HepG2 (cell line): ENCODE results near the gene CCDC6. TPM values are rescaled to one million over a fixed set of nuclear protein-coding genes. Genes with fewer than 3 reads are reported as not detected.

ENCODE experiments used
- ATAC-seq: fragments of 200-7000 bp; cut with Tn5 transposase; 3 replicates; pipeline ENCODE4 v1.9.1; 2020; ENCODE audit warnings: mild to moderate bottlenecking, moderate library complexity
- BruUV-seq: library from RNA; stranded (reverse); fragments of 400-500 nt; replicated peaks from 2 replicates; lab custom pipeline; 2021; lab: Mats Ljungman, UMichigan
- CTCF ChIA-PET: fragments of 300-600 bp; formaldehyde crosslinking; extraction: SDS; loops from one replicate; lab custom pipeline; 2021; ENCODE audit warnings: low total read pairs, inconsistent platforms, low intra/inter-chr PET ratio; lab: Yijun Ruan, JAX
- POLR2A ChIA-PET: fragments of 350-600 bp; sonication (Branson Sonifier 250); formaldehyde crosslinking; loops from one replicate; lab custom pipeline; 2020; ENCODE audit warnings: antibody characterized with exemption, inconsistent platforms; lab: Yijun Ruan, JAX
- DNase-seq: peaks from one replicate; pipeline ENCODE4 v3.0.0-alpha.2; 2015; ENCODE audit warnings: low spot score
- FAIRE-seq: peaks from 3 replicates; lab custom pipeline; 2011; peaks lifted over from hg19 to GRCh38; lab: Jason Lieb, UNC
- H2AFZ ChIP-seq: one replicate; pipeline ENCODE4 v1.6.1; 2011; ENCODE audit warnings: low read length, inconsistent platforms
- H3K27ac ChIP-seq: fragments of 300-600 bp; 3 replicates; pipeline ENCODE4 v1.8.0; 2011; ENCODE audit warnings: mixed run types, mild to moderate bottlenecking, mixed read lengths, low read length, inconsistent platforms; ENCODE audit not compliant: insufficient read depth; ENCODE audit errors: extremely low read length
- H3K27me3 ChIP-seq, 2 experiments: fragments of 200-600 bp in 1 of 2; 2 replicates in 1 of 2; 3 replicates in 1 of 2; pipeline versions ENCODE4 v1.6.0 to v1.8.0; 2011; ENCODE audit warnings: low read length in 2 of 2, mild to moderate bottlenecking in 2 of 2, moderate library complexity in 2 of 2, inconsistent platforms in 1 of 2; ENCODE audit not compliant: insufficient read depth in 2 of 2, control insufficient read depth in 1 of 2
- H3K36me3 ChIP-seq, 2 experiments: fragments of 200-600 bp in 1 of 2; replicated peaks in 1 of 2; 2 replicates in 1 of 2; 3 replicates in 1 of 2; pipeline versions ENCODE4 v1.5.1 to v1.8.0; 2011; ENCODE audit warnings: low read length in 2 of 2, inconsistent platforms in 1 of 2; ENCODE audit not compliant: insufficient read depth in 2 of 2, control insufficient read depth in 1 of 2
- H3K4me1 ChIP-seq: 2 replicates; pipeline ENCODE4 v1.5.1; 2012; ENCODE audit warnings: low read length, inconsistent platforms; ENCODE audit not compliant: insufficient read depth
- H3K4me2 ChIP-seq: 2 replicates; pipeline ENCODE4 v1.6.0; 2011; ENCODE audit warnings: low read depth, low read length, inconsistent platforms
- H3K4me3 ChIP-seq, 3 experiments: fragments of 200-600 bp in 1 of 3; sonication (generic), shearing (Covaris generic) in 1 of 3; replicated peaks in 1 of 3; 2 replicates each; pipeline ENCODE4 v1.5.1; 2011 to 2016; ENCODE audit warnings: low read length in 3 of 3, inconsistent platforms in 2 of 3, low read depth in 2 of 3, mild to moderate bottlenecking in 2 of 3, control low read depth in 1 of 3, mixed read lengths in 1 of 3; ENCODE audit not compliant: insufficient read depth in 1 of 3
- H3K79me2 ChIP-seq: one replicate; pipeline ENCODE4 v1.6.1; 2011; ENCODE audit warnings: low read length, inconsistent platforms; ENCODE audit not compliant: insufficient read depth
- H3K9ac ChIP-seq: 2 replicates; pipeline ENCODE4 v1.6.0; 2011; ENCODE audit warnings: mild to moderate bottlenecking, low read depth, low read length, inconsistent platforms; ENCODE audit not compliant: insufficient read depth
- H3K9me3 ChIP-seq: 2 replicates; pipeline ENCODE4 v1.5.1; 2012; ENCODE audit warnings: mild to moderate bottlenecking, low read length
- H4K20me1 ChIP-seq: 2 replicates; pipeline ENCODE4 v1.6.0; 2011; ENCODE audit warnings: inconsistent platforms, mild to moderate bottlenecking, low read length, moderate library complexity; ENCODE audit not compliant: insufficient read depth
- CEBPG ChIP-seq: IDR thresholded peaks from 2 replicates; pipeline ENCODE4 v1.6.1; 2016
- GLI4 ChIP-seq: sonication (generic); formaldehyde crosslinking; IDR thresholded peaks from 2 replicates; pipeline ENCODE4 v1.5.1; 2020; ENCODE audit warnings: missing genetic modification reagents, mild to moderate bottlenecking, moderate library complexity, borderline replicate concordance
- GPN1 ChIP-seq: sonication (generic); formaldehyde crosslinking; IDR thresholded peaks from 2 replicates; pipeline ENCODE4 v1.5.1; 2020; ENCODE audit warnings: missing genetic modification reagents, borderline replicate concordance
- IRF2 ChIP-seq: IDR thresholded peaks from 2 replicates; pipeline ENCODE4 v1.6.1; 2018; ENCODE audit warnings: missing genetic modification reagents, missing compliant biosample characterization
- SMC3 ChIP-seq: IDR thresholded peaks from 2 replicates; pipeline ENCODE4 v1.6.1; 2011; ENCODE audit warnings: low read length, improper control_type of control experiment
- SP2 ChIP-seq: sonication (generic); formaldehyde crosslinking; IDR thresholded peaks from 2 replicates; pipeline ENCODE4 v1.5.1; 2020; ENCODE audit warnings: mild to moderate bottlenecking, missing genetic modification reagents
- ZBTB20 ChIP-seq: sonication (generic); formaldehyde crosslinking; IDR thresholded peaks from 2 replicates; pipeline ENCODE4 v1.8.1; 2023; ENCODE audit warnings: missing genetic modification reagents, low read depth, mild to moderate bottlenecking, borderline replicate concordance
- ZFP37 ChIP-seq: sonication (generic); formaldehyde crosslinking; IDR thresholded peaks from 2 replicates; pipeline ENCODE4 v1.4.0; 2020; ENCODE audit warnings: missing genetic modification reagents, borderline replicate concordance
- ZNF24 ChIP-seq: fragments of 450-650 bp; IDR thresholded peaks from 2 replicates; pipeline ENCODE4 v1.6.1; 2017; ENCODE audit warnings: antibody characterized with exemption, mild to moderate bottlenecking
- ZNF430 ChIP-seq: sonication (generic); formaldehyde crosslinking; IDR thresholded peaks from 2 replicates; pipeline ENCODE4 v1.9.0; 2021; ENCODE audit warnings: mild to moderate bottlenecking, missing genetic modification reagents
- ZNF672 ChIP-seq: sonication (generic); formaldehyde crosslinking; IDR thresholded peaks from 2 replicates; pipeline ENCODE4 v1.8.1; 2022; ENCODE audit warnings: missing genetic modification reagents
- ZNF749 ChIP-seq: sonication (generic); formaldehyde crosslinking; IDR thresholded peaks from 2 replicates; pipeline ENCODE4 v1.8.0; 2022; ENCODE audit warnings: mild to moderate bottlenecking, missing genetic modification reagents, moderate library complexity, borderline replicate concordance
- ZNF780A ChIP-seq: sonication (generic); formaldehyde crosslinking; IDR thresholded peaks from 2 replicates; pipeline ENCODE4 v1.8.0; 2022; ENCODE audit warnings: mild to moderate bottlenecking, missing genetic modification reagents, moderate library complexity
- WGBS: methylation state at CpG from one replicate; pipeline ENCODE4 v1.1.6; 2017; ENCODE audit warnings: low lambda C conversion rate; 5-methylcytosine and 5-hydroxymethylcytosine counted together
- in situ Hi-C: cut with HindIII; loops from 2 replicates; pipeline ENCODE4 v1.10.0; 2017; ENCODE audit warnings: low pct_unique_long_range_greater_than_20kb; ENCODE audit not compliant: extremely low pct_ligation_motif_present
- intact Hi-C: fragments of 100-400 bp; cut with micrococcal nuclease; formaldehyde crosslinking; loops from one replicate; pipeline ENCODE4 v1.10.0; 2022; ENCODE audit not compliant: unreplicated experiment
- polyA plus RNA-seq, 8 experiments: library from polyadenylated mRNA; depleted of rRNA in 3 of 8; stranded (reverse) in 7 of 8; unstranded in 1 of 8; fragments of >200 nt; fragmentation: Illumina TruSeq in 4 of 8; extraction: Trizol in 4 of 8; gene quantifications; 2 replicates each; pipeline versions ENCODE4 v1.2.1 to v1.2.3, GENCODE V29; 2011 to 2016; ENCODE audit warnings: low read depth in 4 of 8, missing spikeins in 1 of 8, mixed read lengths in 1 of 8; ENCODE audit not compliant: insufficient read depth in 1 of 8
- total RNA-seq, 5 experiments: library from RNA; depleted of rRNA; stranded (reverse); fragments of >200 nt; fragmentation: Illumina TruSeq; extraction: Trizol; gene quantifications; 2 replicates each; pipeline ENCODE4 v1.2.3, GENCODE V29; 2016; ENCODE audit warnings: low read depth in 1 of 5
- TF ChIP-seq, protein P1 (sequence below): sonication (generic); formaldehyde crosslinking; IDR thresholded peaks from 2 replicates; pipeline ENCODE4 v1.5.0; 2020; ENCODE audit warnings: mild to moderate bottlenecking, low read depth, missing genetic modification reagents, borderline replicate concordance
- TF ChIP-seq, protein P2 (sequence below): sonication (generic); formaldehyde crosslinking; IDR thresholded peaks from 2 replicates; pipeline ENCODE4 v1.4.0; 2020; ENCODE audit warnings: missing genetic modification reagents
- TF ChIP-seq, protein P3 (sequence below): sonication (generic); formaldehyde crosslinking; conservative IDR thresholded peaks from 2 replicates; pipeline ENCODE4 v1.8.0; 2022; ENCODE audit warnings: missing genetic modification reagents
- TF ChIP-seq, protein P4 (sequence below): IDR thresholded peaks from 2 replicates; pipeline ENCODE4 v1.6.1; 2016; ENCODE audit warnings: low read depth

Gene CCDC6
- total and polyA plus RNA-seq, 2 of the 13 experiments (the other 11 are each of a cell fraction or from before 2014, with no cell fraction given): 17.9 to 18.3 TPM

DNA sequence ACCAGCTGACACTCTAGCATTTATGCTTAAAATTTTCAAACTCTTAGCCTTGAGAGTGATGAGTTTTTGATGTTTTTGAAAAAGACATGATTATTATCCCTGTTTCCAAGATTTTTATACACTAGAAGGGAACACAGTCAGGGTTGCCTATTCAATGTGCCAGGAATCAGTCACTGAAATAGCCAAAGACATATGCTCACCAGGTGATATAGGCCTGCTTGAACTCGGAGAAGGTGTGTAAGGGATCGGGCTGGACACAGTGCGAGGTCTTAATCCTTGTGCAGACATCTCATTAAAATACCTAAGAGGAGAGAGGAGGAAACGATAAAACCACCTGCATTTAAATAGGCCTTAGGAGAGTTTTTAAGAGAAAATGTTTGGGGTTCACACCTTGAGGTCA lies 102.1 kb downstream of the CCDC6 start:
- no peaks in the 10 kb centered on the region for H3K9me3 ChIP-seq
- in situ Hi-C loops (loop anchor here (25.0 kb wide), 1 partner anchor 1017 kb away; no protein-coding TSS in a partner anchor), intact Hi-C loops (no loop called here)
- FAIRE-seq (no peak), ATAC-seq (no peak), DNase-seq (no peak)
- BruUV-seq: no TSS peak
- H3K4me2 ChIP-seq: no peak overlapping the region
- peaks cover 15 to 65% of the 10 kb centered on the region in 2 experiments for H3K36me3 ChIP-seq
- H3K79me2 ChIP-seq: no peaks in the 10 kb centered on the region
- H3K27me3 ChIP-seq: no peaks in the 10 kb centered on the region
- no peak overlapping the region for H3K27ac ChIP-seq
- no peak overlapping the region for H2AFZ ChIP-seq
- WGBS: 96% methylated on average over 4 of the region's 4 CpGs
- no peaks in the 10 kb centered on the region for H4K20me1 ChIP-seq
- no peak overlapping the region for H3K4me3 ChIP-seq
- H3K9ac ChIP-seq: no peak overlapping the region
- no peaks in the 10 kb centered on the region for H3K4me1 ChIP-seq
- ChIA-PET CTCF (no interaction called here), POLR2A (no interaction called here)
- no peak for TF ChIP-seq ZNF24
- no peak for TF ChIP-seq IRF2 (CRISPR knock-in tag)
- no peak for TF ChIP-seq ZNF672 (CRISPR knock-in tag)
- no peak for TF ChIP-seq ZNF749
- no peak for TF ChIP-seq GLI4
- no peak for TF ChIP-seq SP2 (CRISPR knock-in tag)
- TF ChIP-seq SMC3: no peak
- no peak for TF ChIP-seq ZFP37 (CRISPR knock-in tag)
- no peak for TF ChIP-seq ZNF780A (CRISPR knock-in tag)
- no peak for TF ChIP-seq GPN1 (CRISPR knock-in tag)
- TF ChIP-seq, protein P1, sequence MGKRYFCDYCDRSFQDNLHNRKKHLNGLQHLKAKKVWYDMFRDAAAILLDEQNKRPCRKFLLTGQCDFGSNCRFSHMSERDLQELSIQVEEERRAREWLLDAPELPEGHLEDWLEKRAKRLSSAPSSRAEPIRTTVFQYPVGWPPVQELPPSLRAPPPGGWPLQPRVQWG (CRISPR knock-in tag): no peak
- TF ChIP-seq, protein P2, sequence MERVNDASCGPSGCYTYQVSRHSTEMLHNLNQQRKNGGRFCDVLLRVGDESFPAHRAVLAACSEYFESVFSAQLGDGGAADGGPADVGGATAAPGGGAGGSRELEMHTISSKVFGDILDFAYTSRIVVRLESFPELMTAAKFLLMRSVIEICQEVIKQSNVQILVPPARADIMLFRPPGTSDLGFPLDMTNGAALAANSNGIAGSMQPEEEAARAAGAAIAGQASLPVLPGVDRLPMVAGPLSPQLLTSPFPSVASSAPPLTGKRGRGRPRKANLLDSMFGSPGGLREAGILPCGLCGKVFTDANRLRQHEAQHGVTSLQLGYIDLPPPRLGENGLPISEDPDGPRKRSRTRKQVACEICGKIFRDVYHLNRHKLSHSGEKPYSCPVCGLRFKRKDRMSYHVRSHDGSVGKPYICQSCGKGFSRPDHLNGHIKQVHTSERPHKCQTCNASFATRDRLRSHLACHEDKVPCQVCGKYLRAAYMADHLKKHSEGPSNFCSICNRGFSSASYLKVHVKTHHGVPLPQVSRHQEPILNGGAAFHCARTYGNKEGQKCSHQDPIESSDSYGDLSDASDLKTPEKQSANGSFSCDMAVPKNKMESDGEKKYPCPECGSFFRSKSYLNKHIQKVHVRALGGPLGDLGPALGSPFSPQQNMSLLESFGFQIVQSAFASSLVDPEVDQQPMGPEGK (CRISPR knock-in tag): no peak
- TF ChIP-seq CEBPG (CRISPR knock-in tag): no peak
- no peak for TF ChIP-seq ZBTB20 (CRISPR knock-in tag)
- TF ChIP-seq ZNF430 (CRISPR knock-in tag): no peak
- TF ChIP-seq, protein P3, sequence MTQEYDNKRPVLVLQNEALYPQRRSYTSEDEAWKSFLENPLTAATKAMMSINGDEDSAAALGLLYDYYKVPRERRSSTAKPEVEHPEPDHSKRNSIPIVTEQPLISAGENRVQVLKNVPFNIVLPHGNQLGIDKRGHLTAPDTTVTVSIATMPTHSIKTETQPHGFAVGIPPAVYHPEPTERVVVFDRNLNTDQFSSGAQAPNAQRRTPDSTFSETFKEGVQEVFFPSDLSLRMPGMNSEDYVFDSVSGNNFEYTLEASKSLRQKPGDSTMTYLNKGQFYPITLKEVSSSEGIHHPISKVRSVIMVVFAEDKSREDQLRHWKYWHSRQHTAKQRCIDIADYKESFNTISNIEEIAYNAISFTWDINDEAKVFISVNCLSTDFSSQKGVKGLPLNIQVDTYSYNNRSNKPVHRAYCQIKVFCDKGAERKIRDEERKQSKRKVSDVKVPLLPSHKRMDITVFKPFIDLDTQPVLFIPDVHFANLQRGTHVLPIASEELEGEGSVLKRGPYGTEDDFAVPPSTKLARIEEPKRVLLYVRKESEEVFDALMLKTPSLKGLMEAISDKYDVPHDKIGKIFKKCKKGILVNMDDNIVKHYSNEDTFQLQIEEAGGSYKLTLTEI: no peak
- TF ChIP-seq, protein P4, sequence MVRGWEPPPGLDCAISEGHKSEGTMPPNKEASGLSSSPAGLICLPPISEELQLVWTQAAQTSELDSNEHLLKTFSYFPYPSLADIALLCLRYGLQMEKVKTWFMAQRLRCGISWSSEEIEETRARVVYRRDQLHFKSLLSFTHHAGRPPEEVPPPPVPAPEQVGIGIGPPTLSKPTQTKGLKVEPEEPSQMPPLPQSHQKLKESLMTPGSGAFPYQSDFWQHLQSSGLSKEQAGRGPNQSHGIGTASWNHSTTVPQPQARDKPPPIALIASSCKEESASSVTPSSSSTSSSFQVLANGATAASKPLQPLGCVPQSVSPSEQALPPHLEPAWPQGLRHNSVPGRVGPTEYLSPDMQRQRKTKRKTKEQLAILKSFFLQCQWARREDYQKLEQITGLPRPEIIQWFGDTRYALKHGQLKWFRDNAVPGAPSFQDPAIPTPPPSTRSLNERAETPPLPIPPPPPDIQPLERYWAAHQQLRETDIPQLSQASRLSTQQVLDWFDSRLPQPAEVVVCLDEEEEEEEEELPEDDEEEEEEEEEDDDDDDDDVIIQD (CRISPR knock-in tag): no peak
